RWPE2 (cell line): ENCODE data around the gene CEACAM1.

ENCODE experiments used
- ATAC-seq: fragments of 200-7000 bp; cut with Tn5 transposase; 3 replicates; pipeline ENCODE4 v1.9.1; 2021; ENCODE audit warnings: low read depth
- DNase-seq: peaks from one replicate; pipeline ENCODE4 v3.0.0-alpha.2; 2020; ENCODE audit warnings: low spot score
- H3K27ac ChIP-seq: fragments of 450-650 bp; 2 replicates; pipeline ENCODE4 v1.5.1; 2017; ENCODE audit warnings: mild to moderate bottlenecking; ENCODE audit not compliant: poor library complexity, severe bottlenecking
- H3K27me3 ChIP-seq: fragments of 250-450 bp; sonication (Bioruptor Pico); 2 replicates; pipeline ENCODE4 v1.5.1; 2021; ENCODE audit warnings: mild to moderate bottlenecking, moderate library complexity; ENCODE audit not compliant: insufficient read depth, poor library complexity, severe bottlenecking
- H3K36me3 ChIP-seq: fragments of 250-450 bp; sonication (Bioruptor Pico); 2 replicates; pipeline ENCODE4 v1.5.1; 2020; ENCODE audit warnings: low read depth, mild to moderate bottlenecking, moderate library complexity
- H3K4me1 ChIP-seq: fragments of 250-450 bp; sonication (Bioruptor Pico); 2 replicates; pipeline ENCODE4 v1.5.1; 2021; ENCODE audit warnings: mild to moderate bottlenecking, moderate library complexity; ENCODE audit not compliant: insufficient read depth, poor library complexity, severe bottlenecking
- H3K4me3 ChIP-seq: fragments of 250-450 bp; sonication (Bioruptor Pico); 2 replicates; pipeline ENCODE4 v1.5.1; 2021; ENCODE audit warnings: mild to moderate bottlenecking, moderate library complexity; ENCODE audit not compliant: severe bottlenecking
- H3K9me3 ChIP-seq: fragments of 250-450 bp; sonication (Bioruptor Pico); 2 replicates; pipeline ENCODE4 v1.5.1; 2021; ENCODE audit warnings: mild to moderate bottlenecking, moderate library complexity; ENCODE audit not compliant: severe bottlenecking
- TF ChIP-seq, protein P1 (sequence below): fragments of 450-650 bp; IDR thresholded peaks from one replicate; pipeline ENCODE4 v1.5.1; 2017; ENCODE audit warnings: mild to moderate bottlenecking, moderate library complexity; ENCODE audit not compliant: poor library complexity, severe bottlenecking

The CEACAM1 gene

DNA sequence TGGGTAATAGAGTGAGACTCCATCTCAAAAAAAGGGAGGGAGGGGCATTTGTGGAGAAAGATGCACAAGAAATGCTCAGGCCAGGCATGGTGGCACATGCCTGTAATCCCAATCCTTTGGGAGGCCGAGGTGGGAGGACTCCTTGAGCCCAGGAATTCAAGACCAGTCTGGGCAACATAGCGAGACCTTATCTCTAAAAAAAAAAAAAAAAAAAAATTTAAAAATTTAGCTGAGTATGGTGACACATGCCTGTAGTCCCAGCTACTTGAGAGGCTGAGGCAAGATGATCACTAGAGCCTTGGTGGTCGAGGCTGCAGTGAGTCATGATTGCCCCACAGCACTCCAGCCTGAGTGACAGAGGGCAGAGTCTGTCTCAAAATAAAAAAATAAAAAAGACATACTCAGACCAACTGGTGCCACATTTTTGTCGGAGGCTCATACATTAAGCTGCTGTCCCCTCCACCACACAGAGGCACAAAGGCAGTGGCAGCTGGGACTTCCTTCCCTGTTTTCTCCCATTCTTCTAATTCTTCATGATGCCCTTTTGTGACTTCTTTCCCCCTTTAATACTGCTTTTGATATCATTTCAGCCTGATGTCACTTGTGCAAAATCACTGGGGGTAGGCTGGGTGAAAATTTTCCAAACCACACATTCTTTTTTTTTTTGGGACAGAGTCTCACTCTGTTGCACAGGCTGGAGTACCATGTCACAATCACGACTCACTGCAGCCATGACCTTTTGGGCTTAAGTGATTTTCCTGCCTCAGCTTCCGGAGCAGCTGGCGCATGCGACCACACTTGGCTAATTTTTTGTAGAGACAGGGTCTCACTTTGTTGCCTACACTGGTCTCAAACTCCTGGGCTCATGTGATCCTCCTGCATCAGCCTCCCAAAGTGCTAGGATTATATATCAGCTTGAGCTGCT lies 58.7 kb downstream of the CEACAM1 start:
- ATAC-seq = no peak
- H3K27ac ChIP-seq = no peak overlapping the region
- no peak for DNase-seq
- TF ChIP-seq, protein P1, sequence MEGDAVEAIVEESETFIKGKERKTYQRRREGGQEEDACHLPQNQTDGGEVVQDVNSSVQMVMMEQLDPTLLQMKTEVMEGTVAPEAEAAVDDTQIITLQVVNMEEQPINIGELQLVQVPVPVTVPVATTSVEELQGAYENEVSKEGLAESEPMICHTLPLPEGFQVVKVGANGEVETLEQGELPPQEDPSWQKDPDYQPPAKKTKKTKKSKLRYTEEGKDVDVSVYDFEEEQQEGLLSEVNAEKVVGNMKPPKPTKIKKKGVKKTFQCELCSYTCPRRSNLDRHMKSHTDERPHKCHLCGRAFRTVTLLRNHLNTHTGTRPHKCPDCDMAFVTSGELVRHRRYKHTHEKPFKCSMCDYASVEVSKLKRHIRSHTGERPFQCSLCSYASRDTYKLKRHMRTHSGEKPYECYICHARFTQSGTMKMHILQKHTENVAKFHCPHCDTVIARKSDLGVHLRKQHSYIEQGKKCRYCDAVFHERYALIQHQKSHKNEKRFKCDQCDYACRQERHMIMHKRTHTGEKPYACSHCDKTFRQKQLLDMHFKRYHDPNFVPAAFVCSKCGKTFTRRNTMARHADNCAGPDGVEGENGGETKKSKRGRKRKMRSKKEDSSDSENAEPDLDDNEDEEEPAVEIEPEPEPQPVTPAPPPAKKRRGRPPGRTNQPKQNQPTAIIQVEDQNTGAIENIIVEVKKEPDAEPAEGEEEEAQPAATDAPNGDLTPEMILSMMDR = no peak
- H3K27me3 ChIP-seq = no peaks in the 10 kb centered on the region
- peaks cover 2% of the 10 kb centered on the region for H3K4me1 ChIP-seq
- no peak overlapping the region for H3K4me3 ChIP-seq
- no peaks in the 10 kb centered on the region for H3K9me3 ChIP-seq
- no peaks in the 10 kb centered on the region for H3K36me3 ChIP-seq

DNA sequence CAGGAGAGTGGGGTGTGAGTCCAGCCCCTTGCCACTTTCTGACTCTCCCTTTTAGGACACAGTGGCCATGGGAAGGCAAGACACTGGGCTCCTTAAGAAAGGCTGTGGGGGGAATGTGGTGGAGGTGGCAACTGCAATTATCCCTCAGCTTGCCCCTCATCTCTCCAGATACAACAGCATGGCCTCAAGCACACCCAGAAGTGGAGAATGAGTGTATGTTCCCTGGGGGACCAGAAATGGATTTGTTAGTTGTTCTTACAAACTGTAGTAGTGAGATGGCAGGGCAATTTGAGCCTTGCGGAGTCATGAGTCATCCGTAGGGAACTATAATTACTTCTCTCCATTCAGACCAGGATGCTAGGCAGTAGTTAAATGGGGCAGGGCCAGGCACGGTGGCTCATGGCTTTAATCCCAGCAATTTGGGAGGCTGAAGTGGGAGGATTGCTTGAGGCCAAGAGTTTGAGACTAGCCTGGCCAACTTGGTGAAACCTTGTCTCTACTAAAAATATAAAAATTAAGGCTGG lies 59.9 kb downstream of the CEACAM1 start:
- peak overlapping the region; percentile 3 for H3K27ac ChIP-seq
- TF ChIP-seq, protein P1 = no peak
- no peak for DNase-seq
- no peaks in the 10 kb centered on the region for H3K36me3 ChIP-seq
- peaks cover 2% of the 10 kb centered on the region for H3K4me1 ChIP-seq
- no peaks in the 10 kb centered on the region for H3K9me3 ChIP-seq
- no peak overlapping the region for H3K4me3 ChIP-seq
- peak; percentile 88 for ATAC-seq
- H3K27me3 ChIP-seq = no peaks in the 10 kb centered on the region

DNA sequence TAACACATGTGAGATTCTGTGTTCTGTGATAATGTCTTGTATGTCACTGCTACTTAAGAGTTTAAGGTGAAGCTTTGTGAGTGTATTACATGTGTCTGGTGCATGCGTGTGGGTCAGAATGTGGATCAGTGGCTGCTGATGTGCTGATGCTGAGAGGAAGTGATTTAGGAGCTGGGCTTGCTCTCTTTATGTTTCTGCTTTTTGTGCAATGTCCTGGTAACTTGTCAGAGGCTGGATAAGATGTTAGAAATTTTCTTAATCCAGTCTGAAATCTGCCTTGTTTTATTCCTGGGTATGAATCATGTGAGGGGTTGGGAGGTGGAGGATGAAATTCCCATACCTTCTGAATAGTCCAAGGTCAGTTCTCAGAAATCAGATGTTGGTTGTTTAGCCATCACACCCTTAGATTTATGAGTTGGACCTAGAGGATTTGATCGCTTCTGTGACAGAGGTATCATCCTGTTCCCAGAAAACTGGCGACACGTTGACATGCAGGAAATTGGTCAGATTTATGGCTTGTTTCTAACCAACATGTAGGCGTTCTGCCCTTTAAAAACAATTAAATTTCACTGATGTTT lies 61.0 kb downstream of the CEACAM1 start:
- Histone ChIP-seq H3K4me1 (peaks cover 2% of the 10 kb centered on the region), H3K36me3 (no peaks in the 10 kb centered on the region), H3K27me3 (no peaks in the 10 kb centered on the region), H3K9me3 (no peaks in the 10 kb centered on the region), H3K4me3 (no peak overlapping the region), H3K27ac (no peak overlapping the region)
- ATAC-seq (no peak), DNase-seq (no peak)
- TF ChIP-seq, protein P1 = no peak

DNA sequence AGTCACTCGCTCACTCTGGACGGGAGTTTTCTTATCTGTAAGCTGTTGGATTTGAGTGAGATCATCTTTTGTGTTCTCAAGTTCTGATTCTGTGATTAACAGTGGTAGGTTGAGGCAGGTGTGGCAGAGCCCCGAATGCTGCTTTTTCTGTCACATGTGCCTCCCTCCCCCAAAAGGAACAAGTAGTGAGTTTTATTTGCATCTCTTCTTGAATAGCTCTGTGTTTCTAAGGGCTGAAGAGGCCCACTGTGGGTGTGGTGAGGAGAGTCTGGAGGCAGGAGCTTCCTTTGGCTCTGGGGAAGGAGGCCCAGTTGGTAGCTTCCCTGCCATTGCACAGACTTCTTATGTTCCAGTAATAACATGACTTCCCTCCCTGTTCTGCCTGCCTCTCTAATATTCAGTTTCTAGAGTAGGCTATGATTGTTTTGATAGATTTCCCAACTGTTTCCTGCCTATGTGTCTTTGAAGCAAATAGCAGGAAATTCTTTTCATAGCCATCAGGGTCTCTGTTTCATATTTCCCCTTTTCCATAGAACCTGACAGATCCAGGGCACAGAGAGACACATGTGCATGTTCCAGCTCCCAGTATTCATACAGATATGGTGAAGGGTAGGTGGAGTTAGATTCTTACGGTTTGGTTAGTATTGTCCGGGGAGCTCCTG lies 61.6 kb downstream of the CEACAM1 start:
- Histone ChIP-seq H3K4me3 (no peak overlapping the region), H3K4me1 (peaks cover 2% of the 10 kb centered on the region), H3K27ac (no peak overlapping the region), H3K27me3 (no peaks in the 10 kb centered on the region), H3K36me3 (no peaks in the 10 kb centered on the region), H3K9me3 (no peaks in the 10 kb centered on the region)
- ATAC-seq (no peak), DNase-seq (no peak)
- TF ChIP-seq, protein P1 = no peak
